ENCODE measurements around the gene PCLO.
A peak's percentile ranks its signal among the peaks of the same experiment; 100 is the strongest.
"Not testable (repeated sequence)": the region's sequence is repeated elsewhere in the genome, so short reads cannot be mapped to it uniquely, and the experiment has no call there.

The PCLO gene

GRCh38 chr7:82964150-82964882, 198.4 kb downstream of the PCLO start:
- no peak for DNase-seq (ENCODE audit: low read depth in 2 of 2)

GRCh38 chr7:82961240-82961639, 201.4 kb downstream of the PCLO start:
- DNase-seq (ENCODE audit: low read depth in 2 of 2), result no peak

- no peak for DNase-seq (ENCODE audit: low read depth in 2 of 2)
Measured at GRCh38 chr7:82959528-82959927, 203.2 kb downstream of the PCLO start.

GRCh38 chr7:82957521-82957920, 205.2 kb downstream of the PCLO start:
- no peak for DNase-seq (ENCODE audit: low read depth in 2 of 2)

GRCh38 chr7:82953324-82954027, 209.2 kb downstream of the PCLO start:
- DNase-seq (ENCODE audit: low read depth in 2 of 2), result no peak

- no peak for DNase-seq (ENCODE audit: low read depth in 2 of 2)
Measured at GRCh38 chr7:82950436-82950835, 212.2 kb downstream of the PCLO start.

- DNase-seq (ENCODE audit: low read depth in 2 of 2), result no peak
Measured at GRCh38 chr7:82945480-82945879, 217.2 kb downstream of the PCLO start.

GRCh38 chr7:82945056-82945455, 217.6 kb downstream of the PCLO start:
- DNase-seq (ENCODE audit: low read depth in 2 of 2), result no peak

GRCh38 chr7:82932516-82932915, 230.2 kb downstream of the PCLO start:
- no peak for DNase-seq (ENCODE audit: low read depth in 2 of 2)

- no peak for DNase-seq (ENCODE audit: low read depth in 2 of 2)
Measured at GRCh38 chr7:82926477-82926876, 236.2 kb downstream of the PCLO start.

GRCh38 chr7:82925331-82925730, 237.4 kb downstream of the PCLO start:
- DNase-seq (ENCODE audit: low read depth in 2 of 2), result no peak

- DNase-seq (ENCODE audit: low read depth in 2 of 2), result no peak
Measured at GRCh38 chr7:82906502-82906901, 256.2 kb downstream of the PCLO start.

GRCh38 chr7:82904871-82905270, 257.8 kb downstream of the PCLO start:
- no peak for DNase-seq (ENCODE audit: low read depth in 2 of 2)

GRCh38 chr7:82901098-82901497, 261.6 kb downstream of the PCLO start:
- not testable (repeated sequence) for DNase-seq (ENCODE audit: low read depth in 2 of 2)

- DNase-seq (ENCODE audit: low read depth in 2 of 2), result no peak
Measured at GRCh38 chr7:82897500-82897899, 265.2 kb downstream of the PCLO start.

GRCh38 chr7:82894341-82894740, 268.3 kb downstream of the PCLO start:
- not testable (repeated sequence) for DNase-seq (ENCODE audit: low read depth in 2 of 2)

- no peak for DNase-seq (ENCODE audit: low read depth in 2 of 2)
Measured at GRCh38 chr7:82886324-82886723, 276.4 kb downstream of the PCLO start.

- no peak for DNase-seq (ENCODE audit: low read depth in 2 of 2)
Measured at GRCh38 chr7:82865856-82866255, 296.8 kb downstream of the PCLO start.

- no peak for DNase-seq (ENCODE audit: low read depth in 2 of 2)
Measured at GRCh38 chr7:82859106-82859850, 303.4 kb downstream of the PCLO start.

GRCh38 chr7:82851121-82851520, 311.6 kb downstream of the PCLO start:
- DNase-seq (ENCODE audit: low read depth in 2 of 2), result no peak

- DNase-seq (ENCODE audit: low read depth in 2 of 2), result peak in 1 of 2 experiments; percentile 2
Measured at GRCh38 chr7:82841828-82842227, 320.9 kb downstream of the PCLO start.

GRCh38 chr7:82840061-82840460, 322.6 kb downstream of the PCLO start:
- DNase-seq (ENCODE audit: low read depth in 2 of 2), result no peak

- no peak for DNase-seq (ENCODE audit: low read depth in 2 of 2)
Measured at GRCh38 chr7:82839555-82839954, 323.1 kb downstream of the PCLO start.

All from fibroblast of skin of left quadriceps (primary cell).